HG02763 (cell line): ENCODE measurements around the gene TOLLIP.
A peak's percentile ranks its signal among the peaks of the same experiment; 100 is the strongest.
"Not testable (repeated sequence)": the region's sequence is repeated elsewhere in the genome, so short reads cannot be mapped to it uniquely, and the experiment has no call there.

Experiments used
- ATAC-seq: cut with Tn5 transposase; IDR thresholded peaks from one replicate; pipeline ENCODE4 v1.9.1; 2021; ENCODE audit warnings: mild to moderate bottlenecking, moderate library complexity; ENCODE audit not compliant: unreplicated experiment

TOLLIP gene

DNA sequence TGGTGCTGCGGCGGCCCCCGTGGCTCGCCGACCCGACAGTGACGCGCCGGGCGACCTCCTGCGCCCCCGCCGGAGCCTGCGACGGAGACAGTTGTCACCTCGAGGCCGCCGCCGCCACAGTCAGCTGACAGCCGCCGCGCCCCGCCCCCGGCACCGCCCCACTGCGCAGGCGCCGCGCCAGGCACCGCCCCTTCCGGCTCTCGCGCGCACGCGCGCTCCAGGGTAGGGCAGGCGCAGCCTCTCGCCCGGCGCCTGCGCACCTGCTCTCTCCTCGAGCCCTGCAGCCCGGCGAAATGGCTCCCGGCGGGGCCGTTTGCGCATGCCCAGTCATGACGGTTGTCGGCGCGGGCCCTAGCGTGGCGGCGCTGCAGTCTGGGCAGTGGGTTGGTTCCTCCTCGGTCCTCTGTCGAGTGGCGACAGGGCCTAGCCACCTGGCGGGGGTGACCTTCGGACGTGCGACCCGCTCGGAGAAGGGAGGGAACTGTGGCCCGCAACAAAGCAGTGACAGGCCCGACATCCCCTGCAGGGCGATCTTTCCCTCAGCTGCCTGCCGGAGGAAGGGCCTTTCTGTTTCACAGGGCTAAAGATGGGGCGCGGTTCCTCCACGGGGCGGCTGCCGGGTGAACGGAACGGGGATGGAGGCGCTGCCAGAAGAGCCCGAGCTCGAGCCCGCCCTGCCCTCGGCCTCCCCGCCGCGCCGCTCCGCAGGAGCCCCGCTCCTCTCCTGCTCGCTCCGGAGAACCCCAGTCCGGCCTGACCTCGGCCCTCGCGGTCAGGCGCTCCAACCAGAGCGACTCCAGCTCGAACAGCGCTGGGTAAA, at the start of gene TOLLIP:
TOLLIP (minus strand) TSS at position 135 of the 820 bp plus-strand sequence; CDS start at position 1, 134 bp downstream.
- ATAC-seq: peak; percentile 82

DNA sequence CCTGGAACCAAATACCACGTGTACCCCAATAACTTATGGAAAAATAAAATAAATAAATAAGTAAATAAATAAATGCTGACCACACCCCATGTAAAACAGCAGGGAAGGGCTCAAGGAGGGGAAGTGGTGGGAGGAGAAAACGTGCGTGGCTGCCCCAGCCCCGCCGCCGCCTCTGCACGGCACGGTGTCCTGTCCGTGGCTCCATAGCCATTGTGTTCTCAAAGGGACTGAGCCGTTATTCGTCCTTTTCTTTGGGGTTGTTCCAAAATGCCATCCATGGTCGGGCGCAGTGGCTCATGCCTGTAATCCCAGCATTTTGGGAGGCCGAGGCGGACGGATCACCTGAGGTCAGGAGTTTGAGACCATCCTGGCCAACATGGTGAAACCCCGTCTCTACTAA, 49.5 kb upstream of the TOLLIP start:
- ATAC-seq: not testable (repeated sequence)

DNA sequence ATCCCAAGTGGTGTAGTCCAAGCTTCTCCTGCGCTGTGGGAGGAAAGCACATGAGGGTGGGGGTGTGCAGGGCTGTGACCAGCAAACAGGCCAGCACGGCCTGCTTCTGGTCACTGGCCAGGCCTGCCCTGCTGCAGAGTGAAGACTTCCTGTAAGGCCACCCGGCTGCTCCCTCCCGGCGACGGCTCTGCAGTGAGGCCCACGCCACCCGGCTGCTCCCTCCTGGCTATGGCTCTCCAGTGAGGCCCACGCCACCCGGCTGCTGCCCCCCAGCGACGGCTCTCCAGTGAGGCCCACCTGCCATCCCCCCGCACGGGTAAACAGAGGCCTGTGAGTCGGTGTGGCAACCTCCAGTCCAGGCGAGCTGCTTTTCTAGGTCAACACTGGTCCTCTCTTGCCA, 48.9 kb upstream of the TOLLIP start:
- no peak for ATAC-seq

- ATAC-seq: no peak
Observed at GRCh38 chr11:1356478-1356960, 47.1 kb upstream of the TOLLIP start.

GRCh38 chr11:1356007-1356435, 46.6 kb upstream of the TOLLIP start:
- no peak for ATAC-seq

GRCh38 chr11:1354125-1354938, 44.9 kb upstream of the TOLLIP start:
- ATAC-seq: no peak

GRCh38 chr11:1353383-1354124, 44.1 kb upstream of the TOLLIP start:
- no peak for ATAC-seq

GRCh38 chr11:1352696-1353382, 43.4 kb upstream of the TOLLIP start:
- ATAC-seq: no peak

- no peak for ATAC-seq
Observed at GRCh38 chr11:1351278-1351937, 42.0 kb upstream of the TOLLIP start.

DNA sequence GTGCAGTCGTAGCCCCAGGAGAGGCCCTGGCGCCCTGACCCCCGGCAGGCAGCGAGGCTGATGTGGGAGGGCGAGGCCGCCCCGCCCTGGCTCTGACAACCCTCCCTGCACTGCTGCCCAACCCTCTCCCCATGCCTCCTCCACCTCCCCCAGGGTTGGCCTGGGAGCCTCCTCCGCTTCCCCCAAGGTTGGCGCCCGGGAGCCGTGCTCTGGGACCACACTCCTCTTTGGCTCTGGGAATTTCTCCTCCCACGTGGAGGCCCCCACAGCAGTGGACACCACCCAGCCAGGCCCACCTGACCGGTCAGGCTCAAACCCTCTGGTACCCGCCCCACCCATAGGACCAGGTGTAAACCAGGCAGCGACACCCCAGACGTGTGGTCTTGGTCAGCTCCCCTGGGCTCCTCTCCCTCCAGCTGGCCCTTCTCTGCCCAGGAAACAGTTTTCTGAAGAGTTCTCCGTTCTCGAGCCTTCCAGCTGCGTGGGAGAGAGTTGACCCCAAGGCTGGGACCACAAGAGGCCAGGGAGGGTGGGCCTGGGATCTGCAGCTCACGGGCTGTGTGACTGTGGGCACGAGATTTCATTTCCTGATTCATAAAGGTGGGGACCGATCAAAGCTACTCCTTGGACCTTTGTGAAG, 40.8 kb upstream of the TOLLIP start:
- ATAC-seq: no peak

- no peak for ATAC-seq
Observed at GRCh38 chr11:1349327-1350041, 40.1 kb upstream of the TOLLIP start.

DNA sequence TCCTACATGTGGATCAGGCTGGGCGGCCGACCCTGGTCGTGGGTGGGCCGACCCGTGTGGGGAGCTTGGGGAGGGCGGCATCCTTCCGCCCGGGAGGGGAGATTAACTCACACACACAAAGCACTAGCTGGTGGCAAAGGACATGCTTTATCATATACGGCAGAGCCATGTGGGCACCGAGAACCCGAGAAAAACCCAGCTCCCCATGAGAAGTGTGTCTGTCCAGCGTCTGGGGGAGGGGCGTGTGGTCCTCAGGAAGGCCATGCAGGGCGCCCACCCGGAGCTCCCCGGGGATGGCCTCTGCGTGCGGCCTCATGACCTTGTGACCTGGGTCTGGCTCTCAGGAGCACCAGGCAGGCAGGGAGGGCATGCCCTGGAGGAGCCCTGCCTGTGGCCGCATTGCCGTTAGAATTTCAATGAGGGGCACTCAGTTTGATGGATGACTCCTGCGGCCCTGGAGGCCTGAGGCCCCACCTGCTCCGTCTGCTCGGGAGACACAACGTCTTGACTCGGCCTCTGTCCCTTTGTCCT, 39.4 kb upstream of the TOLLIP start:
- ATAC-seq: no peak

DNA sequence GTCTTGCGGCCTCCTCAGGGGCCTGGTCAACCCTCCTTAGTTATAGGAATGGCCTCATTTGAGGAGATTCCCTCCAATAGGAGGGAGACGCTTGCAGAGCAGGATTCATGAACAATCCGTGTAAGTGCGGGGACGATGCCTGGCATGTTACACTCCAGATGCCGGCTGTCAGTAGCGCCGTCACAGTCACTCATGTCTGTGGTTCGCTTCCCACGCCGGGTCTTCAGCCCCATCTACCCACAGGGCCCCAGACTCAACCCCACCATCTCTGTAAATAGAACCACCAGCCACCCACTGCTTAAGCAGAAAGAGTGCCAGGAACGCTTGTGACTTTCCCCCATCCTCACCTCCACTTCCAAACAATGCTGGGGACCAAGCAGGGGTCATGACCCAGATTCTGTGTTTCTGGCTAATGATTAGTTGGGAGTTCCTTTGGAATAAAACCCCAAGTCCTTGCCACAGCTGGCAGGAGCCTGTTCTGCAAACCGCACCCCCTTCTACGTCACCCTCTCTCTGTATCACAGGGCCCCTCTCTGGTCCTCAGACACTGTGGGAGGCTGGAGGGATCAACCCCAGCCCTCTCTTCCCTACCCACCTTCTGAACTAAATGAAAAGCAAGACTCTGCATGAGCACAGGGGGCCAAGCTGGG, 38.8 kb upstream of the TOLLIP start:
- no peak for ATAC-seq

DNA sequence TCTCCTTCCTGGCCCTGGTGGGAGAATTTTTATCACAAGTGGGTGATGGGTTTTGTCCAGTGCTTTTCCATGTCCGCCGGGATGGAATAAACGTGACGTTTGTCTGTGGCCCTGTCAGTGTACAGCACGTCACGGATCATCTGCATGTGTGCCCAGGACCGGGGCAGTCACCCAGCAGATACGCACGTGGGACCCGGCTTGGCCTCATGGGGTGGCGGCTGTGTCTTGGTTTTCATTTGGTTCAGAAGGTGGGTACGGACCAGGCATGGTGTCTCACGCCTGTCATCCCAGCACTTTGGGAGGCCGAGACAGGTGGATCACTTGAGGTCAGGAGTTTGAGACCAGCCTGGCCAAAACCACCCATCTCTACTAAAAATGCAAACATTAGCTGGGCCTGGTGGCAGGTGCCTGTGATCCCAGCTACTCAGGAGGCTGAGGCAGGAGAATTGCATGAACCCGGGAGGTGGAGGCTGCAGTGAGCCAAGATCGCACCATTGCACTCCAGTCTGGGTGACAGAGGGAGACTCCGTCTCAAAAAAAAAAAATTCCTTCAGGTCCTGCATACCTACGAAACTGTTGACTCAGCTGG, 38.1 kb upstream of the TOLLIP start:
- not testable (repeated sequence) for ATAC-seq

DNA sequence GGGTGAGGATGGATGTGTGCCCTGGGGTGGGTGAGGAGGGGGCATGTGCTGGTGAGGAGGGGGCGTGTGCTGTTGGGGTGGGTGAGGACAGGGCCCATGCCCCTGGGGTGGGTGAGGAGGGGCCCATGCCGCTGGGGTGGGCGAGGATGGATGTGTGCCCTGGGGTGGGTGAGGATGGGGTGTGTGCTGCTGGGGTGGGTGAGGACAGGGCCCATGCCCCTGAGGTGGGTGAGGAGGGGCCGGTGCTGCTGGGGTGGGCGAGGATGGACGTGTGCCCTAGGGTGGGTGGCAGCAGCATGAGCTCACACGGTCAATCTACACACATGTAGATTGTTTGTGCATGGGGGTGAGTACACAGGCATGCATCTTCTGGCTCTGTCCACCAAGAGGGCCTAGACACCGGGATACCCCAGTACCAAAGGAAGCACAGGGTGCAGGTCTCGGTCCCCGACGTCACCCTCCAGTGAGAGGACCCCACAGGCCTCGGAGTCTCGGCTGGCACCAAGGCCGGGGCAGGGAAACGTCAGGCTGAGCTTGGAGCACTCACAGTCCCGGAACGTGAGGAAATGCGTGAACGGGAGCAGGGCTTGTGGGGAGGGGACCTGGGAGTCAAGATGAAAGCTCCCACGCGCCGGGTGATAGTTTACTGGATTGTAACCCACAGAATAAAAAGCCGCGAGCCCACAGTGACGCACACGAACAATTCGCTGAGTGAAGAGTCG, 37.4 kb upstream of the TOLLIP start:
- ATAC-seq: no peak

DNA sequence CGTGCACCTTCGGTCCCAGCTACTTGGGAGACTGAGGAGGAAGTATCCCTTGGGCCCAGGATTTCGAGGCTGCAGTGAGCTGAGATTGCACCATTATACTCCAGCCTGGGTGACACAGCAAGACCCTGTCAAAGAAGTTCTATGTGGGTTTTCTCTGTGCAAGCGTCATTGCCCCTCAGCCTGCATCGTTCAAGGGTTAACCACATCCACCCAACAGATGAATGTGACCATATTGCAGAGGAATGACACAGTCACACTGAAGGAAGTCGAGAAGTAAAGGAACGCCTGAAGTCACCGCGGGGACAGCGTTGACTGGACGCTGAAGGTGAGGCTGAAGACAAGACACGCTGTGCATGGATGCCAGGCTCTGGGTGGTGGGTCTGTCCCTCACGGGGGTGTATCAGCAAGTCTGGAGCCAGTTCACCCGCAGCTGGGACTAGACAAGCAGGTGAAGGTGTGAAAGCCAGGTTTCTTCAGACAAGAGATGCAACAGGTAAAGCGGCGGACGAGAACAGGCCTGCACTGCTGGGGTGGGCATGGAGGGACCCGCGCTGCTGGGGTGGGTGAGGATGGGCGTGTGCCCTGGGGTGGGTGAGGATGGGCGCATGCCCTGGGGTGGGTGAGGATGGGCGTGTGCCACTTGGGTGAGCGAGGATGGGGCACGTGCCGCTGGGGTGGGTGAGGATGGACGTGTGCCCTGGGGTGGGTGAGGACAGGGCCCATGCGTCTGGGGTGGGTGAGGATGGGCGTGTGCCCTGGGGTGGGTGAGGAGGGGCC, 36.5 kb upstream of the TOLLIP start:
- ATAC-seq: no peak
